MG63 (cell line): ENCODE data around the gene OPCML. TPM values are rescaled to one million over a fixed set of nuclear protein-coding genes. Genes with fewer than 3 reads are reported as not detected.

Source experiments
- DNase-seq: peaks from one replicate; pipeline ENCODE4 v3.0.0-alpha.2; 2020
- H3K27me3 ChIP-seq: fragments of 250-450 bp; sonication (Bioruptor Pico); 2 replicates; pipeline ENCODE4 v1.5.1; 2020; ENCODE audit warnings: mild to moderate bottlenecking, moderate library complexity
- H3K36me3 ChIP-seq: fragments of 250-450 bp; sonication (Bioruptor Pico); 2 replicates; pipeline ENCODE4 v1.5.1; 2020; ENCODE audit warnings: mild to moderate bottlenecking, moderate library complexity
- H3K4me3 ChIP-seq: fragments of 250-450 bp; sonication (Bioruptor Pico); 2 replicates; pipeline ENCODE4 v1.5.1; 2020; ENCODE audit warnings: mild to moderate bottlenecking, moderate library complexity
- H3K9me3 ChIP-seq: fragments of 250-450 bp; sonication (Bioruptor Pico); 2 replicates; pipeline ENCODE4 v1.5.1; 2020; ENCODE audit warnings: mild to moderate bottlenecking, moderate library complexity
- total RNA-seq: library from RNA; depleted of rRNA; stranded (reverse); fragments of >200 nt; shearing (Covaris generic); gene quantifications from 2 replicates; pipeline ENCODE4 v1.2.3, GENCODE V29; 2014; ENCODE audit warnings: low replicate concordance

OPCML gene
- total RNA-seq, 1 experiment from 2014 or later, result not detected

DNA sequence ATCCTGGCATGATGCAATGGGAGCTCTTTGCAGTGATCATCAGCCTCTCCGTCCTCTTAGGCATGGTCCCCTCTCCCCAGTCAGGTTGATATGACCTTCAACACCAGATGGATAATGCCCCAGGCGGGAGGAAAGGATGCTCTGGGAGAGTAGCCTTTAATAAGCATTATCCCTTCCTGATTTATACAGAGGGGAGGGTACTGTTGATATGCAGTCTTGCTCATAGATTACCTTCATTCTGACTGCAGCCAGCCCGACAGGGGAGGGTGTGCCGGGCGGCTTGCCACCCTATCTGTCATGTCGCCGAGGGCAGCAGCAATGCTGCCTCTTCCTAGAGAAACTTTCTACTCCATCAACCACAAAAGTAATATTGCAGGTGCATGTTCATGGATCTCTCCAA lies 497.4 kb downstream of the OPCML start:
- no peak for DNase-seq
- Histone ChIP-seq H3K36me3 (no peaks in the 10 kb centered on the region), H3K9me3 (no peaks in the 10 kb centered on the region), H3K27me3 (no peaks in the 10 kb centered on the region), H3K4me3 (no peak overlapping the region)

DNA sequence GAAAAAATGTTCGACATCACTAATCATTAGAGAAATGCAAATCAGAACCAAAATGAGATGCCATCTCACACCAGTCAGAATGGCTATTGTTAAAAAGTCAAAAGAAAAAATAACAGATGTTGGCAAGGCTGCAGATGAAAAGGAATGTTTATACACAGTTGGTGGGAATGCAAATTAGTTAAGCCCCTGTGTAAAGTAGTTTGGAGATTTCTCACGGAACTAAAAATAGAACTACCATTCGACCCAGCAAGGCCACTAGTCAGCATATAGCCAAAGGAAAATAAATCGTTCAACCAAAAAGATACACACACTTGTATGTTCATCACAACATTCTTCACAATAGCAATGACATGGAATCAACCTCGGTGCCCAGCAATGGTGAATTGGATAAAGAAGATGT lies 503.2 kb downstream of the OPCML start:
- no peaks in the 10 kb centered on the region for H3K9me3 ChIP-seq
- H3K36me3 ChIP-seq, result no peaks in the 10 kb centered on the region
- DNase-seq, result no peak
- H3K4me3 ChIP-seq, result no peak overlapping the region
- H3K27me3 ChIP-seq, result no peaks in the 10 kb centered on the region

DNA sequence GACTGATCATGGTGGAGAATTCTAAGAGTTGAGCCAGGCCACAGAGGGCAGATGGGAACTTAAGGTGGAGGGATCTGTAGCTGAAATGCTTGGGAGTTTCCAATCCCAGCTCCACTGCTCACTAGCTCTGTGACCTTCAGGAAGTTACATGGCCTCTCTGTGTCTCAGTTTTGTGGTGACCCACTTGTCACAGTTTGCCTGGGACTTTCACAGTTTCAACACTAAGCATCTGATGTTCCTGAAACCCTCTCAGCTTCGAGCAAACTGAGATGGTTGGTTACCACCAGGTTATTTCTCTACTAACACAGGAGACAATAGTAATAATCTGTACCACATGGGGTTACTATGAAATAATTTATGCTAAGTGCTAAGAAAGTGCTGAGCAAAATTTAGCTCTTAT lies 505.3 kb downstream of the OPCML start:
- no peak for DNase-seq
- Histone ChIP-seq H3K4me3 (no peak overlapping the region), H3K9me3 (no peaks in the 10 kb centered on the region), H3K27me3 (no peaks in the 10 kb centered on the region), H3K36me3 (no peaks in the 10 kb centered on the region)

DNA sequence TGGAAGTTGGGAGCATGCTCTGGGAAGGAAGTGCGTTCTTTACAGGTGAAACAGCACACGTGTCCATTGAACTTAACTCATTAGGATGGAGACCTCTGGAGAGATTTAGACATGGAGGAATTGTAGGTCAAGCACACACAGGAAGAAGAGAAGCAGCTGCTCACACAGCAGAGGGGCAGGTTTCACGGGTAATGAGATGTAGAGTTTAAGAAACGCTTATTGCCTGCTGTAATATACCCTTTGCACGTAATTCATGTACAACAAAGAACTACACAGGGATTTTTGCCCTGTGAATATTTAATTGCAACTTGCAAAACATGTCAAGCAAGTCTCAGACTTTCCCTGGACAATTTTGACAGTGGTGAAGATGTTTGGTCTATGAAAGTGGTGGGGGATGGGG lies 508.0 kb downstream of the OPCML start:
- H3K9me3 ChIP-seq, result no peaks in the 10 kb centered on the region
- no peak for DNase-seq
- no peaks in the 10 kb centered on the region for H3K36me3 ChIP-seq
- no peaks in the 10 kb centered on the region for H3K27me3 ChIP-seq
- no peak overlapping the region for H3K4me3 ChIP-seq

- no peaks in the 10 kb centered on the region for H3K36me3 ChIP-seq
- H3K4me3 ChIP-seq, result no peak overlapping the region
- H3K9me3 ChIP-seq, result no peaks in the 10 kb centered on the region
- DNase-seq, result no peak
- no peaks in the 10 kb centered on the region for H3K27me3 ChIP-seq
Measured at GRCh38 chr11:133023232-133023631, 509.1 kb downstream of the OPCML start.

DNA sequence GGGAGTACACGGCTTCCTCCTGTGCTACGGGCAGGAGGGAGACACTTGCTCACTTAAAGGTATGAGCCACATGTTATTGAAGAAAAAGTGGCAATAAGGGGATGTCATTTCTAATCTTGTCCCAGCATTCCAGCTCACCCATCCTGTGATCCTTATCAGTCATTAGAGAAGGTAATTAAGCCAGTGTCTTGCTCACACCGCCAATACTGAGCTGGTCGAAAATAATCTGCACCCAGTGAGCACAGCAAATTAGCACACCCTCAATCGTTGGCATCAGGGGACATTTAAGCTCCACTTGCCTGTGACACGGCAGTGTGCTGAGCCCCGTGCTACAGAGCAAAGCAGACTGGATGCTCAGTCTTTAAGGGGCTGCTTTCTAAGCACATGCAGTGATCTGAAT lies 510.7 kb downstream of the OPCML start:
- H3K4me3 ChIP-seq, result no peak overlapping the region
- no peaks in the 10 kb centered on the region for H3K27me3 ChIP-seq
- DNase-seq, result no peak
- no peaks in the 10 kb centered on the region for H3K9me3 ChIP-seq
- no peaks in the 10 kb centered on the region for H3K36me3 ChIP-seq

DNA sequence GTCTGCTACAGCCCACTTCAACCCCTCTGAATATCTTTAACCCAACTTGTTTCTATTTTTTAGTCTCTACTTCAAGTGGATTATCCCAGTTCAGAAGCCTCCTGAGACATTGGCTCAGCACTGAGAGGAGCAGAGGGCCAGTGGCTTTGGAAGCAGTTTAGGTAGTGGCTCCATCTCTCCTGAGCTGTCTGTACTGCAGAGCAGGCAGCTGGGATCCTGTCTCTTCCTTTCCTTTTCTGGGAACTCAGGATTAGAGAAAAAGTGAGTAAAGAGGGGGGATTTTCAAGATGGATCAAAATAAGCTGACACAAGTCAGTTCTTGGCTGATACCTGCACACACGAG lies 512.0 kb downstream of the OPCML start:
- Histone ChIP-seq H3K4me3 (no peak overlapping the region), H3K36me3 (no peaks in the 10 kb centered on the region), H3K27me3 (no peaks in the 10 kb centered on the region), H3K9me3 (no peaks in the 10 kb centered on the region)
- DNase-seq, result no peak

GRCh38 chr11:133019545-133020371 lies 512.5 kb downstream of the OPCML start:
- Histone ChIP-seq H3K36me3 (no peaks in the 10 kb centered on the region), H3K4me3 (no peak overlapping the region), H3K9me3 (no peaks in the 10 kb centered on the region), H3K27me3 (no peaks in the 10 kb centered on the region)
- DNase-seq, result no peak

DNA sequence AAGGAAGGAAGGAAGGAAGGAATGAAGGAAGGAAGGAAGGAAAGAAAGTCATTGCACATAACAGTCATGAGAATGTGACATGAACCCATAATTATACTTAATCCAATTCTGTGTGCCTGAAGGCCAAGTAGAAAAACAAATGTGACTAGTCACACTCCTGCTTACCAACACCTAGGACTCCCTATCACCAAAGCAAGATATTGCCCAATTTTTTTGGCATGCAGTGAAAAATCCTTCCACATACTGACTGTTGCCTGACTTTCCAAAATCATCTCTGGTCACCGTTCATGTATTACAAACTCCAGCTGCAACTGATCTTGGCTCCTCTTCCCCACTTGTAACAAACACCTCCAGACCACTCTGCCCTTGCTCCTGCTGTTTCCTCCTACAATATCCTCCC lies 516.8 kb downstream of the OPCML start:
- Histone ChIP-seq H3K4me3 (no peak overlapping the region), H3K9me3 (no peaks in the 10 kb centered on the region), H3K36me3 (no peaks in the 10 kb centered on the region), H3K27me3 (no peaks in the 10 kb centered on the region)
- no peak for DNase-seq

- DNase-seq, result no peak
- H3K27me3 ChIP-seq, result no peaks in the 10 kb centered on the region
- no peaks in the 10 kb centered on the region for H3K36me3 ChIP-seq
Measured at GRCh38 chr11:133014337-133014736, 518.0 kb downstream of the OPCML start.

DNA sequence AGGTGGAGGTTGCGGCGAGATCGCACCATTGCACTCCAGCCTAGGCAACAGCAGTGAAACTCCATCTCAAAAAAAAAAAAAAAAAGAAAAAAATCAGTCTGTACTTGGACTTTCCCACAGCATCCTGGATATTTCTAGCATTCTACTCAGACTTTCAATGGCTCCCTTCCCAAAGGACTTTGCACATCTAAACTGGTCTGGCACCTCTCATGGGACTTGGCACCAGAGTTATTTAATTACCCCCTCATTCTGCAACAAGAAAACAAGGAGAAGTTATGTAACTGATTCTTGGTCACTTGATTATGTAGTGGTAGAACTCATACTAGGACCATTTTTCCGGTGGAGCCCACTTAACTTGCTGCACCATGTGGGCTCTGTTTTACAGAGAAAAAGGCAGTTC lies 519.5 kb downstream of the OPCML start:
- Histone ChIP-seq H3K27me3 (no peaks in the 10 kb centered on the region), H3K9me3 (no peaks in the 10 kb centered on the region), H3K4me3 (no peak overlapping the region), H3K36me3 (no peaks in the 10 kb centered on the region)
- DNase-seq, result no peak

More at GRCh38 chr11:133014337-133014736, 518.0 kb downstream of the OPCML start:
- H3K9me3 ChIP-seq, result no peaks in the 10 kb centered on the region
- no peak overlapping the region for H3K4me3 ChIP-seq

GRCh38 chr11:133011604-133012003 lies 520.7 kb downstream of the OPCML start:
- no peaks in the 10 kb centered on the region for H3K36me3 ChIP-seq
- H3K27me3 ChIP-seq, result no peaks in the 10 kb centered on the region
- H3K9me3 ChIP-seq, result no peaks in the 10 kb centered on the region
- no peak for DNase-seq
- H3K4me3 ChIP-seq, result no peak overlapping the region

GRCh38 chr11:133007027-133007584 lies 525.2 kb downstream of the OPCML start:
- Histone ChIP-seq H3K9me3 (no peaks in the 10 kb centered on the region), H3K4me3 (no peak overlapping the region), H3K36me3 (no peaks in the 10 kb centered on the region), H3K27me3 (no peaks in the 10 kb centered on the region; the same call in 1 of the 2 replicates)
- DNase-seq, result no peak

GRCh38 chr11:133004369-133004768 lies 527.9 kb downstream of the OPCML start:
- H3K27me3 ChIP-seq, result no peaks in the 10 kb centered on the region; the same call in 1 of the 2 replicates
- DNase-seq, result no peak
- H3K4me3 ChIP-seq, result no peak overlapping the region
- no peaks in the 10 kb centered on the region for H3K9me3 ChIP-seq
- H3K36me3 ChIP-seq, result no peaks in the 10 kb centered on the region

- Histone ChIP-seq H3K4me3 (no peak overlapping the region), H3K9me3 (no peaks in the 10 kb centered on the region), H3K27me3 (peaks cover 4% of the 10 kb centered on the region; the same call in 1 of the 2 replicates), H3K36me3 (no peaks in the 10 kb centered on the region)
- DNase-seq, result no peak
Measured at GRCh38 chr11:132999516-132999915, 532.8 kb downstream of the OPCML start.

DNA sequence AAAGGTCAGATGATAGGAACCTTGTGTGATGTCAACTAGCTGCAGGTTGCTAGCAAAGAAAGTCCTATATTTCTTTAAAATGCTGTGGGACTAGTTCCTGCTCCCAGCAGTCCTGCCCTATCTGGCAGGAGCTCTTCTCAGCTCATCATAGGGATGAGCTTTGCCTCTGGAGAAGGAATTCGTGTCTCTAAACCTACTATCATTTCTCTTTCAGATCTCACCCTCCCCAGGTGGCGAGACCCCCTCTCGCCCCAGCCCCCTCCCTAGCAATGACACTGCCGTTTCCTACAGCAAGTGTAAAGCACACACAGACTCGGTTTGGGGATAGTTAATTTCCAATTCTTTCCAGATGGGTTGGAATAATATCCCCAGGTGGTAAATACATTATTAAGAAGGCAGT lies 533.3 kb downstream of the OPCML start:
- Histone ChIP-seq H3K36me3 (no peaks in the 10 kb centered on the region), H3K4me3 (no peak overlapping the region), H3K27me3 (peaks cover 6% of the 10 kb centered on the region), H3K9me3 (no peaks in the 10 kb centered on the region)
- DNase-seq, result no peak

GRCh38 chr11:132997396-132997795 lies 534.9 kb downstream of the OPCML start:
- Histone ChIP-seq H3K36me3 (no peaks in the 10 kb centered on the region), H3K27me3 (peaks cover 17% of the 10 kb centered on the region), H3K4me3 (no peak overlapping the region), H3K9me3 (no peaks in the 10 kb centered on the region)
- DNase-seq, result no peak

GRCh38 chr11:132994966-132995365 lies 537.3 kb downstream of the OPCML start:
- peaks cover 18% of the 10 kb centered on the region for H3K27me3 ChIP-seq
- no peak for DNase-seq
- no peaks in the 10 kb centered on the region for H3K9me3 ChIP-seq
- H3K4me3 ChIP-seq, result no peak overlapping the region
- H3K36me3 ChIP-seq, result no peaks in the 10 kb centered on the region
